Memory B cell (primary cell): ENCODE results near the gene DLGAP1.

Source experiments
- ATAC-seq: fragments of 150-1000 bp; cut with Tn5 transposase; 2 replicates; pipeline ENCODE4 v1.10.0; 2021; ENCODE audit warnings: low read depth, mild to moderate bottlenecking, moderate library complexity
- DNase-seq, 2 donors: peaks; one replicate each; pipeline ENCODE4 v3.0.0; 2022; ENCODE audit warnings: low spot score in 2 of 2
- H3K27ac Mint-ChIP-seq: one replicate; pipeline ENCODE4 v1.8.0; 2022; ENCODE audit warnings: mild to moderate bottlenecking, moderate library complexity, mixed read lengths
- H3K27me3 Mint-ChIP-seq: one replicate; pipeline ENCODE4 v1.8.0; 2022; ENCODE audit warnings: mixed read lengths
- H3K36me3 Mint-ChIP-seq: one replicate; pipeline ENCODE4 v1.8.0; 2022; ENCODE audit warnings: mild to moderate bottlenecking, mixed read lengths
- H3K4me1 Mint-ChIP-seq: one replicate; pipeline ENCODE4 v1.8.0; 2022; ENCODE audit warnings: mixed read lengths
- H3K4me3 Mint-ChIP-seq: one replicate; pipeline ENCODE4 v1.8.0; 2022; ENCODE audit warnings: mild to moderate bottlenecking, moderate library complexity, mixed read lengths
- H3K9me3 Mint-ChIP-seq: one replicate; pipeline ENCODE4 v1.8.0; 2022; ENCODE audit warnings: mixed read lengths

DLGAP1 gene

GRCh38 chr18:4193086-4193485 lies 262.0 kb downstream of the DLGAP1 start:
- no peak for ATAC-seq
- DNase-seq, result no peak
- Mint-ChIP-seq H3K27ac (no peak overlapping the region), H3K27me3 (no peaks in the 10 kb centered on the region), H3K36me3 (no peaks in the 10 kb centered on the region), H3K4me3 (no peak overlapping the region), H3K9me3 (peaks cover 5% of the 10 kb centered on the region), H3K4me1 (no peaks in the 10 kb centered on the region)

GRCh38 chr18:4181882-4182568 lies 273.1 kb downstream of the DLGAP1 start:
- Mint-ChIP-seq H3K4me3 (no peak overlapping the region), H3K27me3 (no peaks in the 10 kb centered on the region), H3K36me3 (no peaks in the 10 kb centered on the region), H3K27ac (no peak overlapping the region), H3K9me3 (peaks cover 3% of the 10 kb centered on the region), H3K4me1 (no peaks in the 10 kb centered on the region)
- no peak for DNase-seq
- no peak for ATAC-seq

DNA sequence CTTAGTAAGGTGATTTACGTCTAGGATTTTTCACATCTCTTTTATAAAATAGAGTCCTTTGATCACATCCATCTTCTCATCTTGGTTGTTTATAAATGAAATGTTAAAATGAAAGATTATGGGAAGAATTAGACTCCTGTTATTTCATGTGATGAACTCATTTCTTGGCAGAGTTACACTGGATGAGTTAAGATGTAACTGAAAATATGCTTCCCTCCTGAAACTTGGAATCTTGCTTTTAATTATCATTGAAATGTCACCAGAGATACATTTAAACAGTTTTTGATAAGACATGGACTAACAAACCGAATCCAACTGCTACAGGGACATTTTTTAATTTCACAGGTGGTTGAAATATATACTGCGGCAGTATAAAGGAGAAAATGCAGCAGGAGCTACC lies 274.0 kb downstream of the DLGAP1 start:
- DNase-seq (no peak), ATAC-seq (no peak)
- Mint-ChIP-seq H3K27me3 (no peaks in the 10 kb centered on the region), H3K27ac (no peak overlapping the region), H3K36me3 (no peaks in the 10 kb centered on the region), H3K4me3 (no peak overlapping the region), H3K4me1 (no peaks in the 10 kb centered on the region), H3K9me3 (peaks cover 3% of the 10 kb centered on the region)

DNA sequence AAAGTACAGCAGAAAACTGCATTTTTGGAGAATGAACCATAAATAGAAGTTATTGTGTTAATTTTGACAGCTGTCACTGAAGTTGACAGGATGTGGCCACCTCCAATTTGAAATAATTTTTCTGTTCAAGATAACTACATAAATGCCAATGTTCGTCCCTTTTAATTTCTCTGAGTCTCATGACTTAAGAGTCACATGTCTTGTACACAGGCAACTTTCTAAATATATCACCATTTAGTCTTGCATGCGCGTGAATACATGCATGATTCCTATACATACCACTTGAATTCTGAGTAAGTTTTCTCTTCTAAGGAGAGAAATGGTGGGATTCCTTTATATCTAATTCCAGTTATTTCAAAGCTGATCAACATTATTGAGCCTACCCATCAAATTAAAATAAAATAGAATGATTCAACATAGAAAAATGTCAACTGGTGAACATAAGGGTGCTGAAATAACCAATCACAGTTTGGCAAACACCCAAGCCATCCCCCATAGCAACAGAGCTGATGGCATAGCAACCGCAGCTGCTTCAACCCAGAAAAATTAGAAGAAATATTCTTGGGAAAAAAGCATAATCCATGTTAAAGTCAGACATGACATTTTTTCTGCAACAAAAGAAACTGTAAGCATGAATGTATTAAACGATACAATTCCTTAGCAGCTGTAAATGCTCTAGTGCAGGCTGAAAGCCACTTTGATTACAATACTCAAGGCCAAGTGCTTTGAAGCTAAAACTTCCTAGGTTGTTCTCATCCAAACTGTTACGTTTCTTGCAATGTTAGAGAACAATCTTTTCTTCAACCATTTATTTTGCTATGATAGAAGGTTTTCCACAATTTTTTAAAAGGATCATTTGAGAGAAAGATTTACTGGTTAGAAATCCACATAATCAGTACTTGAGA lies 282.7 kb downstream of the DLGAP1 start:
- no peaks in the 10 kb centered on the region for H3K27me3 Mint-ChIP-seq
- no peaks in the 10 kb centered on the region for H3K4me1 Mint-ChIP-seq
- peaks cover 6% of the 10 kb centered on the region for H3K9me3 Mint-ChIP-seq
- DNase-seq, result no peak
- H3K36me3 Mint-ChIP-seq, result no peaks in the 10 kb centered on the region
- H3K4me3 Mint-ChIP-seq, result no peak overlapping the region
- H3K27ac Mint-ChIP-seq, result no peak overlapping the region
- ATAC-seq, result no peak

- no peaks in the 10 kb centered on the region for H3K27me3 Mint-ChIP-seq
- H3K4me3 Mint-ChIP-seq, result no peak overlapping the region
- no peaks in the 10 kb centered on the region for H3K9me3 Mint-ChIP-seq
- no peaks in the 10 kb centered on the region for H3K4me1 Mint-ChIP-seq
- ATAC-seq (no peak), DNase-seq (no peak)
- no peaks in the 10 kb centered on the region for H3K36me3 Mint-ChIP-seq
- no peak overlapping the region for H3K27ac Mint-ChIP-seq
Measured at GRCh38 chr18:4157352-4157751, 297.8 kb downstream of the DLGAP1 start.

DNA sequence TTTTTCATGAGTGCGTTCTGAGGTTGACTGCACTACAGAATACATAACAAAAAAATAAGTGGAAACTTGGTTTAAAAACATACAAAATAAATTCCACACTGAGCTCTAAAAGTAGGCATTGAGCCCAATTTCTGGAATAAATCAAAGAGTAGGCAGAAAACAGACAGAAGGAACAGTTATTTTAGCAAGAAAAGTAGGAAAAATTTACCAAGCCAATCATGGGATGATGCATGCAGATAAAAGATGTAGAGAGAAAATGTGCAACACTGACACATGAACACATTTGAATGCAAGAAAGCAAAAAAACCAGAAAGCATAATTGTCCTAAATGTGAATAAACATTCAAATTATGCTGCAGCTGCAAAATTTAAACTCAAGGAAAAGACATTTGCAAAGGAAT lies 308.3 kb downstream of the DLGAP1 start:
- no peak for ATAC-seq
- H3K36me3 Mint-ChIP-seq, result no peaks in the 10 kb centered on the region
- DNase-seq, result no peak
- no peak overlapping the region for H3K27ac Mint-ChIP-seq
- H3K4me3 Mint-ChIP-seq, result no peak overlapping the region
- peaks cover 2% of the 10 kb centered on the region for H3K9me3 Mint-ChIP-seq
- H3K27me3 Mint-ChIP-seq, result no peaks in the 10 kb centered on the region
- H3K4me1 Mint-ChIP-seq, result no peaks in the 10 kb centered on the region

- H3K4me3 Mint-ChIP-seq, result no peak overlapping the region
- no peak overlapping the region for H3K27ac Mint-ChIP-seq
- H3K36me3 Mint-ChIP-seq, result no peaks in the 10 kb centered on the region
- no peaks in the 10 kb centered on the region for H3K4me1 Mint-ChIP-seq
- DNase-seq, result no peak
- no peak for ATAC-seq
- H3K9me3 Mint-ChIP-seq, result no peaks in the 10 kb centered on the region
- no peaks in the 10 kb centered on the region for H3K27me3 Mint-ChIP-seq
Measured at GRCh38 chr18:4144201-4144600, 310.9 kb downstream of the DLGAP1 start.

GRCh38 chr18:4143585-4143984 lies 311.5 kb downstream of the DLGAP1 start:
- Mint-ChIP-seq H3K36me3 (no peaks in the 10 kb centered on the region), H3K27me3 (no peaks in the 10 kb centered on the region), H3K4me1 (no peaks in the 10 kb centered on the region), H3K27ac (no peak overlapping the region), H3K4me3 (no peak overlapping the region), H3K9me3 (no peaks in the 10 kb centered on the region)
- ATAC-seq (no peak), DNase-seq (no peak)

GRCh38 chr18:4142876-4143275 lies 312.2 kb downstream of the DLGAP1 start:
- Mint-ChIP-seq H3K27me3 (no peaks in the 10 kb centered on the region), H3K4me3 (no peak overlapping the region), H3K4me1 (no peaks in the 10 kb centered on the region), H3K27ac (no peak overlapping the region), H3K36me3 (no peaks in the 10 kb centered on the region), H3K9me3 (peaks cover 1% of the 10 kb centered on the region)
- DNase-seq, result no peak
- no peak for ATAC-seq

- Mint-ChIP-seq H3K36me3 (no peaks in the 10 kb centered on the region), H3K9me3 (peaks cover 7% of the 10 kb centered on the region), H3K4me3 (no peak overlapping the region), H3K27me3 (no peaks in the 10 kb centered on the region), H3K4me1 (no peaks in the 10 kb centered on the region), H3K27ac (no peak overlapping the region)
- ATAC-seq (no peak), DNase-seq (no peak)
Measured at GRCh38 chr18:4134700-4135099, 320.4 kb downstream of the DLGAP1 start.

DNA sequence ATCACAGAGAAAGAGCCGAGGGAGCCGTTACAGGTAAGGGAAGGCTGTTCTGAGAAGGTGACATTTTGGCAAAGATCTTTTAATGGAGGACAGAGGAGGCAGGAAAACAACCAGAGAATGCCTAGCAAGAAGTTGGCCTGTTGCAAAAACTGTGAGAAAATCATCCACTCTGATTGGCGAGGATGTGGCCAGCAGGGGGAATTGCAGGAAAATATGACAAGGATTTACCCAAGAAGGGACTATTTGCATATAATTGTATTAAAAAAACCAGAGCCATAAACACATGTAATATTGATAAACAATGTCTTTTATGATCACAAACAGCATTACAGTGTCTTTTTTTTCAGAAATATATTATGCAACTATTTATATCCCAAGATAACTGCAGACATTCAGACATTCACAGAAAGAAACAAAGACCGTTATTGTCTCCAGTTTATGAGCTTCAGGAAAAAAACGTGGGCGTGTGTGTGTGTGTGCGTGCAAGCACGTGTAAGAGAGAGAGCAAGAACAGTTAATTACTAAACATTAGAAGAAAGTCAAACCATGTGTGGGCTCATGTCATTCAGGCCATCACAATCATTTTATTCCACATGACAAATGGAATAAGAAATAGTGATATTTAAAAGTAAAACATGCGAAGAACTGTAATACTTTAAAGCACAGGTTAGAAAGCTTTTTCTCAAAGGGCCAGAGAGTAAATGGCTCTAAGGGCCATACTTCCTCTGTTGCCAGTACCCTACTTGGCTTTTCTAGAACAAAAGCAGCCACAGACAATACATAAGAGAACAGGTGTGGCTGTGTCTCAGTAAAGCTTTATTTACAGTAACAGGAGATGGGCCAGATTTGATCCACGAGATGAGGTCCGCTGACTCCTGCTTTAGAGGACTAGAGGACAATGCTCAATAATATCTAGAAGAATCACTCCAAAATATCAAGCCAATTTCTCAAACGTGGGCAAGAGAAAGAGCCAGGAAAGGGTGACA lies 324.1 kb downstream of the DLGAP1 start:
- no peaks in the 10 kb centered on the region for H3K4me1 Mint-ChIP-seq
- H3K36me3 Mint-ChIP-seq, result no peaks in the 10 kb centered on the region
- H3K4me3 Mint-ChIP-seq, result no peak overlapping the region
- ATAC-seq (no peak), DNase-seq (no peak)
- H3K9me3 Mint-ChIP-seq, result peaks cover 4% of the 10 kb centered on the region
- H3K27ac Mint-ChIP-seq, result no peak overlapping the region
- H3K27me3 Mint-ChIP-seq, result no peaks in the 10 kb centered on the region

DNA sequence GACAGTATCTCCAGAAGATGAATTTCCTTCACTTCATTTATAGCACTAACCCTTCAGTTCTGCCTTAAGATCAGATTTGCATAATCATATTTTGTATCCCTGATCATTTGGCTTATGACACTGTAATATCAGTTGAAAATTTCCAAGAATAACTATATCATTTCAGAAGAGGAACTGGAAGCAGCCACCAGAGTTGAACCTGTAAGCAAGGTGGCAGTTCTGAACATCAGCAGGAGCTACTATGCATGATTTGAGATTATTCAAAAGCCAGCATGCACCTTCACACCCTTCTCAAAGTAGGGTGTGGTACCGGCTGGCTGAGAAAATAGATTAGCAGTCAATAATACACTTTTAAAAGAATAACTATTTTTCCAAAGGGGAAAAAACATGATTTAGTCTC lies 328.2 kb downstream of the DLGAP1 start:
- no peak for ATAC-seq
- no peaks in the 10 kb centered on the region for H3K4me1 Mint-ChIP-seq
- no peak overlapping the region for H3K4me3 Mint-ChIP-seq
- no peaks in the 10 kb centered on the region for H3K9me3 Mint-ChIP-seq
- no peak for DNase-seq
- peaks cover 1% of the 10 kb centered on the region for H3K27me3 Mint-ChIP-seq
- no peak overlapping the region for H3K27ac Mint-ChIP-seq
- no peaks in the 10 kb centered on the region for H3K36me3 Mint-ChIP-seq

DNA sequence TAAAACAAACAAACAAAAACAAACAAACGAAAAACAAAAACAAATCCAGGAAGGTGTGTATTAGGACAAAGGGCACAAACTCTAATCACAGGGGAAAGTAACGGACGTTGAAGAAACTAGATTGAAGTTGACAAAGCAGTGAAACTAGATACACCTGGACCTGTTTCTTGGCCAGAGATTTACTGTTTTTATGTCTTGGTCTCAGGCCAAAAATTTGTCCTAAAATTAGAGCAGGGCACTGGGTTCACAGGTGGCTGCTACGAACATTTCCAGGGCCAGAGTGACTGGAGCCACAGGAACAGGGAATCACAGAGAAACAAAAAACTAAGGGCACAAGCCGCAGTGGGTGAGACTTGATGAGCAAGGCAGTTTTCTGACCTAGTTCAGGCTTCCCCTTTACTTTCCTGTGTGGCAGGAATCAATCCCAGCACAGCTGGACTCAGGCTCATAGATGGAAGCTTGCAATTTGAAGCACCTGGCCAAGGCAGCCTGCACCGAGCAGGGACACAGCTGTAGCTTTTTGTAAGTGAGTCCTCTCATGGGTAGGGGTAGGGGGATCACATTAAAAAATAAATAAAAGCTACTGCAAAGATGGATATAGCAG lies 329.4 kb downstream of the DLGAP1 start:
- ATAC-seq (no peak), DNase-seq (no peak)
- no peaks in the 10 kb centered on the region for H3K9me3 Mint-ChIP-seq
- H3K4me3 Mint-ChIP-seq, result no peak overlapping the region
- no peaks in the 10 kb centered on the region for H3K36me3 Mint-ChIP-seq
- peaks cover 4% of the 10 kb centered on the region for H3K27me3 Mint-ChIP-seq
- H3K27ac Mint-ChIP-seq, result no peak overlapping the region
- H3K4me1 Mint-ChIP-seq, result no peaks in the 10 kb centered on the region
